ENCODE measurements around the gene ALK.

GRCh38 chr2:29212009-29212408 lies 709.4 kb downstream of the ALK start:
- TF ChIP-seq CTCF (conservative IDR thresholded peaks at IDR 0.05 in 1 of 2, IDR thresholded peaks at IDR 0.05 in 1 of 2; ENCODE audit: low read depth in 1 of 2, low read length in 2 of 2): no peak
- TF ChIP-seq EZH2 (IDR thresholded peaks at IDR 0.05; ENCODE audit: low read length, missing control alignments): no peak
